GM15510 (cell line): ENCODE results near the gene SECTM1.

ENCODE experiments used
- POLR2A ChIP-seq: IDR thresholded peaks from 3 replicates; pipeline ENCODE4 v1.6.1; 2011; ENCODE audit warnings: borderline replicate concordance; ENCODE audit not compliant: insufficient read length; ENCODE audit errors: extremely low read depth

SECTM1 gene

DNA sequence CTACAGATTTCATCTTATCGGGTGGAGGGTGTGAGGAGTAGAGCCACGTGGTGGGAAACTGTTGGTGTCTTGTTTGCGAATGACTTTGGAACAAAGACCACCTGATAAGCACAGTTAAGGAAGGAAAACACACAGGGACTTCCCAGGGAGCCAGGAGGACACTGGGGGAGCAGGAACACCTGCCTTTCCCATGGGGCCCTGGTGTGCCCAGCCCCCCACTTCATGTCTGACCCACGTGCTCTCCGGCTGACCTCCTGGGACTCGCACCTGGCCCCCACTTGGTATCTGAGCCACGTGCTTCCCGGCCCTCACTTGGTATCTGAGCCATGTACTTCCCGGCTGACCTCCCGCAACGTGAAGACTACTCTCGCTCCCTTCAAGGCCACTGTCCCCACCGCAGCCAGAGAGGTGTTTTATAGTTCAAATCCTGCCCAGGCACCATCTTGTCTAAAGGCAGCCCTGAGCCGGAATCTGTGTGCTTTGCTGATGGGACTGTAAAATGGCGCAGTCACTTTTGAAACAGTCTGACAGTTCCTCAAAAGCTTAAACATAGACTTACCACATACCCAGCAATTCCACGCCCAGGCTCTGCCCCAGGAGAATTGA, 54.7 kb downstream of the SECTM1 start:
- no peak for TF ChIP-seq POLR2A

DNA sequence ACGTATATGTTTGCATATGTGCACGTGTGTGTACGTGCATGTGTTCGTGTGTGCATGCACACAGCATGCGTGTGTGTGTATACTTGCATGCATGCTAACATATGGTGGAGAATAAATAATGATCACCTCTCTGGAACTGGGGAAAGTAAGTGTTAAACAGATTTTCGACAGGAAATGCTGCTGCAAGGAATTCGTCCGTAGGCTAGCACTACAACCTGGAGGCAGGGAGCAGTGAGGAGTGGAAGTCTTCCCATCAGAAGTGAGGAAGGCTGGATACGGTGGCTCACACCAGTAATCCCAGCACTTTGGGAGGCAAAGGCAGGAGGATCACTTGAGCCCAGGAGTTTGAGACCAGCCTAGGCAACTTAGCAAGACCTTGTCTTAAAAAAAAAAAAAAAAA, 55.3 kb downstream of the SECTM1 start:
- no peak for TF ChIP-seq POLR2A

DNA sequence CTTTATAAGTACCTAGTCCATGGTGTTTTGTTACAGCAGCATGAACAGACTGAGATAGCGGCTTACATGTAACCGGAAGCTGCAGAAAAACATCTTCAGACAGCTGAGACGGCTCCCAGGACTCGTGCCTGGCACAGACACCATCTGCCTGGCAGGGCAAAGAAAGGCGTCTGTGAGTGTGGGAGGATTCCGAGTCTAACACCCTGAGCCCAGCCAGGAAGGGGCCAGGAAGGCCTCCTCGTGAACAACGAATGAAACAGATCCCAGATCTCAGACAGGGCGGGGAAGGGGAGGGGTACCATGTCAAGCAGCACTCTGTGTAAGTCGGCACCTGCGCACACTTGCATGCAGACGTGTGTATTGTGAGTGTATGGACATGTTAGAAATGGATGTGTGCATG, 55.7 kb downstream of the SECTM1 start:
- no peak for TF ChIP-seq POLR2A

GRCh38 chr17:82276938-82277337, 56.6 kb downstream of the SECTM1 start:
- no peak for TF ChIP-seq POLR2A

DNA sequence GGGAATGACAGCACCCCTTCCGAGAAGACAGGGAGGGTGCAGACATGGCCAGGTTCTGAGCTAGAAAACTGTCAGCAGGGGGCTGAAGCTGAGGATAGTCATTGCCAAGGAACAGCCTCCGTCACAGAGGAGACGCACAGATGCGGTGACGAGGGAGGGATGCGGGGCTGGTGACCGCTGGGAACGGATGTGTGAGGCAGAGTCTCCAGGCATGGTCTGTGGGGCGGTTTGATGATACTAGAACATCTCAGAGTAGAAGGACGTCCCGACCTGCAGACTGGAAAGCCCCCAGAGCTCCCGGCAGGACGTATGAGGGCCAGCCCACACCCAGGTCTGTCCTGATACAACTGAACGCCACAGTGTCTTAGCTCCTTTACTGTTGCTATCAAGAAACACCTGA, 58.2 kb downstream of the SECTM1 start:
- no peak for TF ChIP-seq POLR2A

DNA sequence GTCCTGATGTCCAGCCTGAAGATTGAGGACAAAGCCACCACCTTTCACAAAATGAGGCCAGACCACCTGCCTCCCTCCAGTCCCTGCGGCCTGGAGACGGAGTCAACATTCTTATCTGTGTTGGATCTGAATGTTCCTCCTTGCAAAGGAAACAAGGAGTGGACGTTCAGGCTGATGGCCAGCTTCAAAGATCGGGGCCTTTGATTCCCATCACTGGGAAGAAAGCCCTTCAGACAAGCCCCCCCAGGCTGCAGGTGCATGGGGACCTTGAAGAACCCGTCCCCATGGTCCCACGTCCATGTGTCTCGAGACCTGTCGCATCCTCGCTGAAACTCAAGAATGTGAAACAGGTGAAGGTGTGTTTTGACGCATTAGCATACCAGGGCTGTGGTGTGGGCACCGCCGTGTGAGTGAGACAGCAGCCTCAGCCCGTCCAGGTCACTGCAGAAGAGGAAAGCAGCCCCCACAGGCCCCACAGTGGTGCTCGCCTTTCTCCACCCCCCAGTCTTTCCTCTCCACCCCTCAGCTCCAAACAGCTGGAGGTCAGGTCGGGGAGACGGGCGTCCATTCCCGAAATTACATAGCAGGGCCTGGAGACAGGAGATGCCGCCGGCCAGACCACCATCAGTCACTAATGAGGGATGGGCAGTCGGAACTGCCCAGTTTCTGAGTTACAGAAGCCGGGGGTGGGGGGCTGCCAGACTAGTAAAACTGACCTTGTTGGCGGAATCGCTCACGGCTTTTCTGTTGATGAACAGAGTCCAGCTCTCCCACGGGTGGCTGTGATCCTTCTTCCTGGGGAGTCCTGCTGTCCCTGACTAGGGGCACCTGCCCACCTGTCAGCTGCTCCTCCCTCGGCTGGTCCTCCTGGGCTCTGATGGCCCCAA, 59.2 kb downstream of the SECTM1 start:
- TF ChIP-seq POLR2A, result no peak

- TF ChIP-seq POLR2A, result peak; percentile 69
These were observed 60.0 kb downstream of the SECTM1 start, which contains the start of gene CSNK1D for GRCh38 chr17:82273327-82274133. CSNK1D (minus strand) TSS chr17:82273700; CDS start chr17:82273381, 319 bp downstream.

GRCh38 chr17:82272495-82273326, 60.9 kb downstream of the SECTM1 start:
- no peak for TF ChIP-seq POLR2A

DNA sequence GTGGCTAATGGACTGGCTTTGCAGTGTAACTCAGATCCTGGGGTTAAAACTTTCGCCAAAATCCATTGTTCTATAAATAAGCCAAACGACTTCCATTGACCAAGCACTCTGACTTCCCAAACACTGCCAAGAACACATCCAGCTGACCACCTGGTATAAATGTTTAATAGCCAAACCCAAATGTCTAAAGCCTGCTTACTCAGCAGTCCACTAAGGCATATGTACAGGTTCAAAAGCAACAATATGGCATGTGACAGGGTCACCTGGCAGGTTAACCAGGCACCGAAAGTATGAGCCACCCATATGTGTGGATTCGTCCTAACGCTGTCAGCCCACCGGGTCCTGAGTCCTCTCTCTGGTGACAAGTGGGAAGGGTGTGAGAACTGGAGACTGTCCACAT, 62.2 kb downstream of the SECTM1 start:
- no peak for TF ChIP-seq POLR2A
